GM18907 (cell line): ENCODE results near the gene LSM12.
"Not testable (repeated sequence)": the region's sequence is repeated elsewhere in the genome, so short reads cannot be mapped to it uniquely, and the experiment has no call there.

Experiments used
- ATAC-seq: cut with Tn5 transposase; IDR thresholded peaks from one replicate; pipeline ENCODE4 v1.9.1; 2021; ENCODE audit warnings: mild to moderate bottlenecking, moderate library complexity; ENCODE audit not compliant: unreplicated experiment

The LSM12 gene

DNA sequence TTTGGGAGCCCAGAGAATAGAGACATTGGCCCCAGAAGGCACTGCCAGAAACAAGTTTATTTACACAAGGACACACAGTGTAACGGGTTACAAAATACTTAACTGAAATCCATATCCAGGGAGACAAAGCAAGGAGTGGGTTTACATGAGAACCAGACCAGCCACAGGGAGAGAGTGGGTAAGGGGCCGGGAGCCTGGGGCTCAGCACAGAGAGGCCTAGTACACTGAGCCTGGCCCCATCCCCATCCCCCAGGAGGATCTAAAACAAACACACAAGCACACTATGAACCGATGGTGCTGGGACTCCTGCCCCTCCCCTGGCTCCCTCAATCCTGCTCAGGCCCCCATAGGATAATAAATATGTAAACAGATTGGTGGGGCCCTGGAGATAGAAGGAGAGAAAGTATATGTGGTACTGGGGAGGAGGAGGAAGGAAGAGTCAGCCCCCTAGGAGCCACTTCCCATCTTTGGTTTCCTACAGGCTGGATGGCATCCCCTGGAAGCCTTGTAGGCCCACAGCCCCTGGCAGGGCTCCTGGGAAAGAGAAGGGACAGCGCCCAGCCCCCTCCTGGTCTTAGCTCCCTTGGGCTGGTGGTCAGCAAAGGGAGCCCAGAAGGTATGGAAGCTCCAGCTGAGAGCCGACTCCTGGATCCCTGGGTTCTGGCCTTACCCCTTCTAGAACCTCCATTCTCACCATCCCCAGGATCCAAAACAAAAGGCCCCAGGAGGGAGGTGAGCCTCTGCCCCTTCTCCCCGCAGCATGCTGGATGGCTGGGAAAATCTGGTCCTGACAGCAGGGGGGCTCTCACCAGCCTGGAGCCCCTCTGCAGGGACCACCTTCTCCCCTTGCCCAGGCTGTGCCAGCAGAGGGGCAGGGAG is 10.5 kb upstream of the LSM12 start:
- ATAC-seq = no peak

DNA sequence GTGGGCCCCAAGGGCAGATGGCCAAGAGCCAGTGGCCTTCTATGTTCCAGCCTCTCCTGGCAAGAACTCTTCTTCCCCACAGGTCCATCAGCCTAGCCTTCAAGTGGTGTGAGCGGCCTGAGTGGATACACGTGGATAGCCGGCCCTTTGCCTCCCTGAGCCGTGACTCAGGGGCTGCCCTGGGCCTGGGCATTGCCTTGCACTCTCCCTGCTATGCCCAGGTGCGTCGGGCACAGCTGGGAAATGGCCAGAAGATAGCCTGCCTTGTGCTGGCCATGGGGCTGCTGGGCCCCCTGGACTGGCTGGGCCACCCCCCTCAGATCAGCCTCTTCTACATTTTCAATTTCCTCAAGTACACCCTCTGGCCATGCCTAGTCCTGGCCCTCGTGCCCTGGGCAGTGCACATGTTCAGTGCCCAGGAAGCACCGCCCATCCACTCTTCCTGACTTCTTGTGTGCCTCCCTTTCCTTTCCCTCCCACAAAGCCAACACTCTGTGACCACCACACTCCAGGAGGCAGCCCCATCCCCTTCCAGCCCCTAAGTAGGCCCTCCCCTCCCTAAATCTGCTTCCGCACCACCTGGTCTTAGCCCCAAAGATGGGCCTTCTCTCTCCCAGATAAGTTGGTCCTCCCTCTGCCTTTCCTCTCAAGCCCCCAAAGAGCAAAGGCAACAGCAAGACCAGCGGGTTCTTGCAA is 9.3 kb upstream of the LSM12 start:
- ATAC-seq = no peak

DNA sequence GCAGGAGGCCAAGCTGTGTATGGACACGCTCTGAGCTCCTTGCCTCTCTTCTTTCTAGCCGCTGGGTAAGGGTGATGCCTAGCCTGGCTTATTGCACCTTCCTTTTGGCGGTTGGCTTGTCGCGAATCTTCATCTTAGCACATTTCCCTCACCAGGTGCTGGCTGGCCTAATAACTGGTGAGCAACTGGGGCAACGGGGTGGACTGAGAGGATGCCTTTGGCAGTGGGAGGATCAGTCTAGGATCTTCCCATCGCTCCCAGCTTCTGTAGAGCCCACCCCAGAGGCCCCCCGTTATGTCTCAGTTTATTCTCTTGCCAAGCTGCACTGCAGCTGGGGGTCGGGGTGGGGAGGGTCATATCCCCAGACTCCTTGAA is 8.4 kb upstream of the LSM12 start:
- no peak for ATAC-seq

DNA sequence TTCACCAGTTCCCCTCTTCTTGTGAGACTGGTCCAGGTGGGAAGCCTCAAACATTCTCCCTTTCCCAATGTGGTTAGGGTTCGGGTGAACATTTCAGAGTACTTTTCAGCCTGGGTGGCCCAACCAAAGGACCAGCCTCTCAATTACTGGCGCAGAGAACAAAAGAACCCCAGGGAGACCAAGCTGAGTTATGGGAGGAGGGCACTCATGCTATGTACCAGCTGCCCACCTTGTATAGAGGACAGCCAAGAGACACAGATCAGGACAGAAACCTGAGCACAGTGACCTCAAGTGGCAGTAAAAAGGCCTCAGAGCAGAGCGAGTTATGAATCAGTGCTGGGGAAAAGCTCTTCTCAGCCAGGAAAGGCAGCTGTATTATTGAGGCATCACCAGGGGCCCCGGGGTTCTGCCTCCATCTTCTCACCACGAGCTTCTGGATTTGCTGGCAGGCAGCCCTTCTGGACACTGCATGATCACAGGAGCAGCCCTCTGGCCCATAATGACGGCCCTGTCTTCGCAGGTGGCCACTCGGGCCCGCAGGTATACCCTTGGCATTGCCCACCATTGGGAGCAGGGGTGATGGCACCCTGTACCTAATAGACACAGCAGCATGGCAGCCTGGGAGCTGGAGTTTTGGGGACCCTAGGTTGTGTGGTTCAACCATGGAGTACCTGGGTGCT is 7.9 kb upstream of the LSM12 start:
- ATAC-seq = no peak

DNA sequence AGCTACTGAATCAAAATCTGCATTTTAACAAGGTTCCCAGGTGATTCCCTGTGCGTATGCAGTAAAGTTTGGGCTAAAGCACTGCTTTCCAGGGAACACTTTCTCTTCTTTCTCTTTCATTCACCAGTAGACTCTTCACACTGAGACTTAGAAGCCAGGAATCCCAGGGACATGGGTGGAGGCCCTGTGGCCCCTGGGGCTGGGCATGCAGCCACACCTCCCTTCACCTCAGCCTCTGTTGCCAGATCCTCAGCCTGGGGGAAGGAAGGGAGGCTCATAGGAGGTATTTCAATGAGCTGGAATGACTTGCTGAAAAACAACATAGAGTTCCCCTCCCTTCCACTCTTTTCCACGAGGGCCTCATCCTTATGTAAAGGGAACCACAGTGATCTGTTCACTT is 5.3 kb upstream of the LSM12 start:
- no peak for ATAC-seq

DNA sequence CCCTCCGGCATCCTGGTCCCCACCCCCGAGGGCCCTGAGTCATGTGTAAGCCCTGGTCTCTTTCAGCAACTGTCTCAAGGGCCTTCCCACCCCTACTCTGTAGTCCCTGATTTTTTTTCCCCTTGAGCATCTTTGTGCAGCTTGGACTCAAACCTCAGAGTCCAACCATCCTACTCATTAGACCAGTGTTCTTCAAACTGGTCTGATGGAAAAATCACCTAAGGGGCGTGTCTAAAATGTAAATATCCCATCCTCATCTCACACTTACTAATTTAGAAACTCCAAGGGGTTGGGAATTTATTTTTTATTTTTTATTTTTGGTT is 4.7 kb upstream of the LSM12 start:
- peak; percentile 26 for ATAC-seq

DNA sequence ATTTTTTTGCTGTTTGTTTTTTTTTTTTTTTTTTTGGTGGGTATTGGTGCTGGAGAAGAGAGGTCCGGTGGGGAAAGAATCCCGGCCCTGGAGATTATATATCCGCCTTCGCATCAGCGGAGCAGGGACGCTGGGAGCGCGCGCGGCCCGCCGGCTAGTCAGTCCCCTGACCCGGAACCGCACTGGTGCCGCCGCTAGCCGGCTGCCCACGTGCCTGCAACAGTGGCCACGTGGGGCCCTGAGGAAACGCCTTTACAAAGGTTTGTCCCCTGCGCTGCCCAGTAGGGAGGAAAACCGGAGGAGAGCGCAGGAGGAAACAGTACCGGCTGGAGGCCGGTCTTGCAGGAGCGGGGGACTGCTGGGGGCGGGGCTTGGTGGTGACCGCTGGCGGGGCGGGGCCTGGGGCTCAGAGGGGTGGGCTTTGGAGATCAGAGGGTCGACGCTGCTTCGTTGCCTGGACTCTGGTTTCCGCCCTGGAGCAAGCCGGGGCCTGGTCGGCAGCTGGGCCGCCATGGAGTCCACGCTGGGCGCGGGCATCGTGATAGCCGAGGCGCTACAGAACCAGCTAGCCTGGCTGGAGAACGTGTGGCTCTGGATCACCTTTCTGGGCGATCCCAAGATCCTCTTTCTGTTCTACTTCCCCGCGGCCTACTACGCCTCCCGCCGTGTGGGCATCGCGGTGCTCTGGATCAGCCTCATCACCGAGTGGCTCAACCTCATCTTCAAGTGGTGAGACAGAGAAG is 4.2 kb upstream of the LSM12 start, which contains the start of gene G6PC3:
Gene G6PC3 (plus strand): TSS at position 281 of the 743 bp plus-strand sequence. CDS start 231 bp downstream, at position 512.
- peak; percentile 62 for ATAC-seq

DNA sequence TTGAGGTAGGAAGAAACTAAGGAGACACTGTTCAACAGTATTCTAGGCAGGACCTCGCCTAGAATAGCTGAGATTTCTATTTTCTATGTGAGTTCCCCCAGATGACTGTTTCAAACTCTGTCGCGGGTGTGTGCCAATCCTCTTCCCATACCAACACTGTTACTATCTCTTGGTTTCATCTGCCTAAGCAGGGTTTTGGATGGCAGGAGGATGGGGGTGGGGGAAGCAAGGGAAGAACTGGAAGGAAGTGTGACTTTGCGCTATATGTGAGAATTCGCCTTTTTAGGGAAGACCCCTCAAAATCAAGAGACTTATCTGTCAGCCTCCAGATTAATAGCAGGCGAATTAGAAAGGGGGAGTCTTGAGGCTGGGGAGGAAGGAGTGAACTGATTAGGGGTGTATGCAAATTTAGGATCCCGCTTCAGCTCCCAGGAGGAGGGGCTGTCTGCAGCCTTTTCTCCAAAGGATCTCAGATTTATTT is 3.5 kb upstream of the LSM12 start:
- ATAC-seq = peak; percentile 12

DNA sequence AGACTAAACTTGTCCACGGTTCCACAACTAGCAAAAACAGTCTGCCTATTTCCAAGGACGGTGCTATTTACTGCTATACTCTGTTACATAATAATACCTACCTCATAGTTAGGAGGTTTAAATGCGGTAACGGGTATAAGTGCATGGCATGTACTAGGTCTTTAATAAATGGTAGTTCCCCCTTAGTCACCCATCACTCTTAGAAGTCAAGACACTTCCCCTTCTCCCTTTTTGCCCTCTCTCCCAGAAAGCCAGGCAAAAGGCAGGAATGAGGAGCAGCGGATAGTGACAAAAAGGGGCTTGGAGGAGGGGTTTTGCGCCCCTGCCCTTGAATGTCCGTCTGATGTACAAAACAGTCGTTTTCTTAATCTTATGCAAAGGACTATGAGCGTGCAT is 1.1 kb upstream of the LSM12 start:
- ATAC-seq = no peak

DNA sequence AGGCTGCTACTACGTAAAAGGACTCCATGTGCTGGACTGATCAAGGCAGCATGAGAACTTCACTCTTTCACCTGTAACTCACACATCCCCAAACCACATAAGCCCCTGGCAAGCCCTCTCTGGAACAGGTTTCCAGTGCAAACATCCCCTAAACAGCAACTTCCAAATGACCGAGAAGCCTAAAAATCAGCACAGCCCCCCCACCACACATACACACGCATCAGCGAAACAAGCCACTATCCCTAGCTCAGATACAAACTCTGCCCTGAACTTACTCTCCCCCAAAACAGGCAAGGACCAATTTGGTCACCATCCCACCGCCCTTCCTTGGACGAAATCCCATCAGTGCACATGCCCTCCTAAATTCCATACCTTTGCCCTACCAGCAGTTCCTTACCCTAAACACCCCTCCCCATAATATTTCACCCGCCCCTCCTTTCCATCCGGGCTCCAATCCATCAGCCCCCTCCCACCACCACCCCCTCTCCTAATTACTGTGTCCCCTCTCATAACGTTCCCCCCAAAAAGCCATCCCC is 735 bp downstream of the LSM12 start:
- ATAC-seq = no peak

DNA sequence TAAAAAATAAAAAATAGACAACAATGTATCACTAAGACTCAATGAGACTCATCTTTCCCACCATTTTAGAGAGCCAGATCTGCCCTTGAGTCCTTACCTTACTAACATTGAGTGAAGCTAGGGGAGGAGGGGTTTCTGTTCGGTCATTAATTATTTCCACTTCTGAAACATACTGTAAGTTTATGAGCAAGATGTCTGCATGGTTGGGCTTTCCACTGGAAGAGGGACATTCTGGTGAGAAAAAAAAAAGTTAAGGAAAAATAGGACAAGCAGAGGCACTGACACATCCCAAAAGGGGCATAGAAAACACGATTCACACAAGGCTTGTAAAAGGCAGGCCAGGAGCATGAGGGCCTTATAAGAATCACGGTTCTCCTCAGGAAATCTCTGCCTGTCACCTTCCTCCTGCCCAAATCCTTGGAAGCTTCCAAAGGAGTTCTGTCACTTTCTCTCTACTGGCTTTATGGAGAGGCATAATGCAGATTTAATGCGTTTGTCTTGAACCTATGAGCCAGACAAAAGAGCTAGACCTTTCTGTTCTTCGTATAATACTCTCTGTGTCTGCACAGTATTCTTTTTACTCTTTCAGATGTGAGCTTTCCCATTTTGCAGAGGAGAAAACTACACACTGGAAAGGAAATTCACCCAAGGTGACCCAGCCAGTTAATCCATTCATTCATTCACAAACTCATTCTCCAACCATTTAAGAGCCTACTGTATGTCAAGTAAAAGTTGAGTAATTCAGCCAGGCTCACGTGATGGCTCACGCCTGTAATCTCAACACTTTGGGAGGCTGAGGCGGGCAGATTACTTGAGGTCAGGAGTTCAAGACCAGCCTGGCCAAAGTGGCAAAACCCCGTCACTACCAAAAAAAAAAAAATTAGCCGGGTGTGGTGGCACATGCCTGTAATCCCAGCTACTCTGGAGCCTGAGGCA is 2.5 kb downstream of the LSM12 start:
- ATAC-seq = no peak

DNA sequence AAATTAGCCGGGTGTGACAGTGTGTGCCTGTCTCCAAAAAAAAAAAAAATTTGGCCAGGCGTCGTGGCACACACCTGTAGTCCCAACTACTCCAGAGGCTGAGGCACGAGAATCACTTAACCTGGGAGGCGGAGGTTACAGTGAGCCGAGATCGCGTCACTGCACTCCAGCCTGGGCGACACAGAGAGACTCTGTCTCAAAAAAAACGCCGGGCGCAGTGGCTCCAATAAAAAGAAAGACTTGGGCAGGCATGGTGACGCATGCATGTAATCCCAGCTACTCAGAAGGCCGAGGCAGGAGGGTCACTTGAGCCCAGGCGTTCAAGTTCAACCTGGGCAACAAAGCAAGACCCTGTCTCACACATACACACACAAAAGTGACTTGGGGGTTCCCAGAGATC is 3.6 kb downstream of the LSM12 start:
- ATAC-seq = no peak

DNA sequence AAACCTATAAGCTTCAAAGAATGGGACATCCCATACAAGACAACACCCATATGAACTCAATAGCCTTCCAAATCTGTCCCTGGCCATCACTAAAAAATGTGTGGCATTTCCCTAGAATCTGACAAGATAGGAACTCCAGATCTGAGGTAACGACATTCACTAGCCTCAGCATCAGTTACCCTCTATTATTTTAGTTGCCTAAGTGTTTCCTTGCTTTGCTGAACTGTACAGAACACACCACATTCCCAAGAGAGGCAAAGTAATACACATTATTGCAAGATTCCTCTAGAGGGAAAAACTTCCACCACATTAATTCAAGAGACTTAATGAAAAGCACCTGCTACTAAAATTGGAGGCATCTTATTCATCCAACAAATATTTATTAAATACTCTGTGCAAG is 5.0 kb downstream of the LSM12 start:
- no peak for ATAC-seq

DNA sequence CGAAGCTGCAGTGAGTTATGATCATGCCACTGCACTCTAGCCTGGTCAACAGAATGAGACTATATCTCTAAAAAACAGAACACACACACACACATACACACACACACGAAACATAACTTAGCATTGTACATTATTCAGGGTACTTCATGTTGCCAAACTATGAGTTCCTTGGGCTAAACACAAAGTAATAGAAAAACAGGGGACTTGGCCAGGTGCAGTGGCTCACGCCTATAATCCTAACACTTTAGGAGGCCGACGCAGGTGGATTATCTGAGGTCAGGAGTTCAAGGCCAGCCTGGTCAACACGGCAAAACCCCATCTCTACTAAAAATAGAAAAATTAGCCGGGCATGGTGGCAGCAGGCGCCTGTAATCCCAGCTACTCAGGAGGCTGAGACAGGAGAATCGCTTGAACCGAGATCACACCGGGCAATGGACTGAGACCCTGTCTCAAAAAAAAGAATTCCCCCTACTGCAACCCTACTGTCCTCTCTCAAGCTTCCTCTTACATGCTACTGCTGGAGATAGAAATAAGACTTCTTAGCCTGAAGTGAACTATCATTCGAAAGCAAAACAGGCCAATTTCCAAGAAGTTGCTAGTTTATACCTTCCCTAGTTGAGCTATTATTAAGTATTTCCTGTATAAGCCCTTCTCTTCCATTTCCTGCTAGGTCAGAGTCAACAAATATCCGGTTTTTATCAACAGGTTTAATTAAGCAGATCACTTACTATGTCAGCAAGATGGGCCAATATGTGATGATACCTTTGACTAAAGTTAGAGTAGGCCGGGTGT is 7.2 kb downstream of the LSM12 start:
- no peak for ATAC-seq

DNA sequence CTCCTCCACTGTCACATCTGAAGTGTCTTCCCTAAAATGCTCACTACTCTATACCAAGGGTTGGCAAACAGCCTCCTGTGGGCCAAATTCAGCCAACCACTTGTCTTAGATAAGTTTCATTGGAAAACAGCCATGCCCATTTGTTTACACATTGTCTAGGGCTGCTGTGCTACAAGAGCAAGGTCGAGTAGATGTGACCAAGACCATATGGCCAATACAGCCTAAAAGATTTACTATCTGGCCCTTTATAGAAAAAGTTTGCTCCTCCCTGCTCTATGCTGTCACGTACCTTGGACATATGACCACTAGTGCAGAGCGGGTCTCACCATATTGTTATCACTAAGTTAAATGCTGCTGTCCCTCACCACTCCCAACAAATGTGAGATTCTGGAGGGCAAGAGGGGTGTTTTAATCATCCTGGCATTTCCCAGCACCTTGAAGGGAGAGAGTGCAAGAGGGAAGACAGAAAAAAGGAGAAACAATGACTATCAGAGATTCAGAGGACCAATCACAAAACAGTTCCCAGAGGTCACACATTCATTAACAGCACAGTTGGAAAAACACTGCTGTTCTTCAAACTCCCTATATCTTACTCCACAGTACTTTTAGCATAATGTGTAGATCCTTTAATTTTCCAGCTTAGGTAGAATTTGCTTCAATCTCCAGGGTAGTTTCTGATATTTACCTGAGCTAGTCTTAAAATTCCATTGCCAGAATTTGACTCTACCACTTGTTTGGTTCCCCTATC is 13.2 kb downstream of the LSM12 start:
- no peak for ATAC-seq

DNA sequence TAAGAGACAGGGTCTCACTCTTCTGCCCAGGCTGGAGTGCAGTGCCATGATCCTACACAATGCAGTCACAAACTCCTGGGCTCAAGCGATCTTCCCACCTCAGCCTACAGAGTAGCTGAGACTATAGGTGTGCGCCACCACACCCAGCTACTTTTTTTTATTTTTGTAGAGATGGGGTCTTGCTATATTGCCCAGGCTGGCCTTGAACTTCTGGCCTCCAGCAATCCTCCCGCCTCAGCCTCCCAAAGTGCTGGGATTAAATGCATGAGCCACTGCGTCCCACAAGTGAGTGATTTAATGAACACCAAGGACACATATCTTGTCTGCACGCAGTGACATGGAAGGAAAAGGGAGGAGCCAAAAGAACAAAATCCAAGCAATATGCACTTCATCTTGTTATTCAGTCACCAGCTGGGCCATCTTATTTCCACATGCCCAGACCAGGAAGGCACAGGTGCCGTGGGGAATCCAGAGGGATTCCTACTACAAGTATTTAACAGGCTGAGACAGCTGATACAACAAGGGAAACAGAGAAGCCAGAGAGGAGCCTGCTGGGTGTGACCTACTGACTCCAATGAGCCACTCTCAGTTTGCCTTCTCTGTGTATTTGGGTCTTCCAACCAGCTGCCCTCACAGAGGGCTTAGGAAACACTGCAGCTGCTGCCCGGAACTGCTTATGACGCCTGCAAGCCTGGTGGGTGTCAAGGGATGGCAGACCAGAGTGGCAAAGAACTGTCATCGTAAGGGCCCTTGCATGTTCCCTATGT is 17.0 kb downstream of the LSM12 start:
- no peak for ATAC-seq

DNA sequence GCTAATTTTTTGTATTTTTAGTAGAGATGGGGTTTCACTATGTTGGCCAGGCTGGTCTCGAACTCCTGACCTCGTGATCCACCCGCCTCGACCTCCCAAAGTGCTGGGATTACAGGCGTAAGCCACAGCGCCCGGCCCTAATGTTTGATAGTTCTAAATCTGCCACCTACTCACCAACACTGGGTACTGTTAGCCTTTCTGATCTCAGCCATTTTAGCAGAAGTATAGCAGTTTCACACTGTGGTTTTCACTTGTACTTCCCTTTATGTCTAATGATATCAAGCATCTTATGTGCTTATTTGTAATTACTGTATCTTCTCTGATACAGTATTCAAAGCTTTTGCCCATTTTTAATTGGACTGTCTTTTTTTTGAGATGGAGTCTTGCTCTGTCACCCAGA is 19.6 kb downstream of the LSM12 start:
- not testable (repeated sequence) for ATAC-seq
